HCT116 (cell line): ENCODE measurements around the gene PXMP4. TPM values are rescaled to one million over a fixed set of nuclear protein-coding genes. Genes with fewer than 3 reads are reported as not detected.

Experiments used
- ATAC-seq: fragments of 200-7000 bp; cut with Tn5 transposase; 2 replicates; pipeline ENCODE4 v1.9.1; 2020; ENCODE audit warnings: mild to moderate bottlenecking, moderate library complexity
- BruUV-seq: library from RNA; stranded (reverse); fragments of 400-500 nt; replicated peaks from 2 replicates; lab custom pipeline; 2021; lab: Mats Ljungman, UMichigan
- CTCF ChIA-PET: fragments of 300-600 bp; sonication (Branson Sonifier 250); formaldehyde crosslinking; loops from one replicate; lab custom pipeline; 2021; ENCODE audit warnings: antibody characterized with exemption; lab: Charles Lee
- POLR2A ChIA-PET: fragments of 300-600, 350-600 bp; sonication (Branson Sonifier 250); formaldehyde crosslinking; loops from one replicate; lab custom pipeline; 2021; ENCODE audit warnings: antibody characterized with exemption; lab: Charles Lee
- RAD21 ChIA-PET, 2 experiments: fragments of 300-600 bp; sonication (Branson Sonifier 250); formaldehyde crosslinking; loops; one replicate each; lab custom pipeline; 2023; ENCODE audit warnings: low total read pairs in 2 of 2; ENCODE audit not compliant: uncharacterized antibody in 2 of 2, unreplicated experiment in 2 of 2, low non-redundant PET in 1 of 2; lab: Charles Lee
- DNase-seq: peaks from one replicate; pipeline ENCODE4 v3.0.0-alpha.2; 2010; ENCODE audit warnings: low read depth, low spot score
- H2AFZ ChIP-seq: fragments of 200-600 bp; shearing (Covaris generic), sonication (generic); 2 replicates; pipeline ENCODE4 v1.6.1; 2017; ENCODE audit warnings: low read depth, mixed run types, mixed read lengths, antibody characterized with exemption, low read length; ENCODE audit not compliant: poor library complexity, severe bottlenecking
- H3K27ac ChIP-seq: 2 replicates; pipeline ENCODE4 v1.5.1; 2012; ENCODE audit warnings: low read depth, low read length
- H3K27me3 ChIP-seq: fragments of 200-600 bp; sonication (generic); 2 replicates; pipeline ENCODE4 v1.6.1; 2016; ENCODE audit warnings: mixed run types, low read length, mixed read lengths; ENCODE audit not compliant: insufficient read depth
- H3K36me3 ChIP-seq, 2 experiments: fragments of 200-500 bp in 1 of 2; fragments of 200-600 bp in 1 of 2; sonication (Bioruptor generic) in 1 of 2; sonication (generic) in 1 of 2; 2 replicates each; pipeline versions ENCODE4 v1.5.1 to v1.6.1; 2014 to 2016; ENCODE audit warnings: low read length in 2 of 2, inconsistent platforms in 1 of 2, mixed read lengths in 1 of 2, mixed run types in 1 of 2; ENCODE audit not compliant: insufficient read depth in 2 of 2, control insufficient read depth in 1 of 2
- H3K4me1 ChIP-seq, 2 experiments: fragments of 200-600 bp in 1 of 2; sonication (generic) in 1 of 2; 2 replicates each; pipeline versions ENCODE4 v1.5.1 to v1.6.1; 2012 to 2017; ENCODE audit warnings: low read length in 2 of 2, inconsistent platforms in 1 of 2, mild to moderate bottlenecking in 1 of 2, mixed read lengths in 1 of 2, mixed run types in 1 of 2, moderate library complexity in 1 of 2; ENCODE audit not compliant: insufficient read depth in 2 of 2, control insufficient read depth in 1 of 2
- H3K4me2 ChIP-seq: fragments of 200-600 bp; sonication (generic); 2 replicates; pipeline ENCODE4 v1.6.1; 2017; ENCODE audit warnings: mixed run types, low read length, mixed read lengths
- H3K4me3 ChIP-seq, 2 experiments: fragments of 200-600 bp in 1 of 2; sonication (generic) in 1 of 2; replicated peaks in 1 of 2; 2 replicates each; pipeline ENCODE4 v1.5.1; 2011 to 2016; ENCODE audit warnings: low read length in 2 of 2, control low read depth in 1 of 2, low read depth in 1 of 2, mild to moderate bottlenecking in 1 of 2, mixed read lengths in 1 of 2, mixed run types in 1 of 2
- H3K79me2 ChIP-seq: fragments of 200-600 bp; sonication (generic); 2 replicates; pipeline ENCODE4 v1.6.1; 2017; ENCODE audit warnings: mild to moderate bottlenecking, mixed run types, low read length, moderate library complexity, mixed read lengths; ENCODE audit not compliant: insufficient read depth
- H3K9ac ChIP-seq: fragments of 200-600 bp; sonication (generic); 2 replicates; pipeline ENCODE4 v1.6.1; 2016; ENCODE audit warnings: low read length, mixed read lengths
- H3K9me2 ChIP-seq: fragments of 200-600 bp; sonication (generic), shearing (Covaris generic); 2 replicates; pipeline ENCODE4 v1.6.1; 2017; ENCODE audit warnings: mixed run types, mild to moderate bottlenecking, moderate library complexity; ENCODE audit not compliant: insufficient read depth
- H3K9me3 ChIP-seq, 2 experiments: fragments of 200-500 bp in 1 of 2; fragments of 200-600 bp in 1 of 2; sonication (Bioruptor generic) in 1 of 2; sonication (generic) in 1 of 2; 2 replicates each; pipeline ENCODE4 v1.6.1; 2014 to 2017; ENCODE audit warnings: low read length in 2 of 2, mixed read lengths in 2 of 2, inconsistent platforms in 1 of 2, low read depth in 1 of 2, mild to moderate bottlenecking in 1 of 2, mixed run types in 1 of 2, moderate library complexity in 1 of 2; ENCODE audit not compliant: control insufficient read depth in 1 of 2, insufficient read depth in 1 of 2
- H4K20me1 ChIP-seq: fragments of 200-600 bp; sonication (generic), shearing (Covaris generic); 2 replicates; pipeline ENCODE4 v1.6.1; 2017; ENCODE audit warnings: mixed run types, mild to moderate bottlenecking, moderate library complexity; ENCODE audit not compliant: insufficient read depth
- CBX3 ChIP-seq: IDR thresholded peaks from 2 replicates; pipeline ENCODE4 v1.6.1; 2012; ENCODE audit warnings: low read depth
- CEBPB ChIP-seq: IDR thresholded peaks from 2 replicates; pipeline ENCODE4 v1.6.1; 2012; ENCODE audit warnings: low read depth
- EGR1 ChIP-seq: IDR thresholded peaks from 2 replicates; pipeline ENCODE4 v1.6.1; 2012; ENCODE audit warnings: low read depth
- EZH2 ChIP-seq: fragments of 200-600 bp; sonication (generic); IDR thresholded peaks from 2 replicates; pipeline ENCODE4 v1.6.1; 2017; ENCODE audit warnings: antibody characterized with exemption, mixed run types
- FOSL1 ChIP-seq: IDR thresholded peaks from 2 replicates; pipeline ENCODE4 v1.6.1; 2012; ENCODE audit warnings: low read depth
- JUND ChIP-seq: IDR thresholded peaks from 2 replicates; pipeline ENCODE4 v1.6.1; 2012
- POLR2AphosphoS5 ChIP-seq: IDR thresholded peaks from 2 replicates; pipeline ENCODE4 v1.6.1; 2011; ENCODE audit warnings: mild to moderate bottlenecking, low read depth, low read length, moderate library complexity
- RAD21 ChIP-seq: IDR thresholded peaks from 2 replicates; pipeline ENCODE4 v1.6.1; 2012; ENCODE audit warnings: low read depth, mild to moderate bottlenecking
- SIN3A ChIP-seq: IDR thresholded peaks from 2 replicates; pipeline ENCODE4 v1.6.1; 2012; ENCODE audit warnings: low read depth
- SRF ChIP-seq: IDR thresholded peaks from 2 replicates; pipeline ENCODE4 v1.6.1; 2012; ENCODE audit warnings: low read depth
- TCF7L2 ChIP-seq: IDR thresholded peaks from 2 replicates; pipeline ENCODE4 v1.7.0; 2011; ENCODE audit warnings: borderline replicate concordance, inconsistent platforms; ENCODE audit not compliant: insufficient read depth, insufficient read length; ENCODE audit errors: extremely low read depth
- YY1 ChIP-seq: IDR thresholded peaks from 2 replicates; pipeline ENCODE4 v1.6.1; 2011; ENCODE audit warnings: low read length, low read depth, moderate library complexity, mild to moderate bottlenecking; ENCODE audit not compliant: insufficient replicate concordance; ENCODE audit errors: extremely low read depth
- ZFX ChIP-seq: fragments of 450-650 bp; IDR thresholded peaks from 2 replicates; pipeline ENCODE4 v1.6.1; 2017
- ZNF274 ChIP-seq: fragments of 200-500 bp; sonication (Bioruptor generic); IDR thresholded peaks from 2 replicates; pipeline ENCODE4 v1.6.1; 2014; ENCODE audit warnings: mild to moderate bottlenecking, low read depth, low read length, inconsistent platforms
- intact Hi-C: fragments of 100-400 bp; cut with micrococcal nuclease; formaldehyde crosslinking; loops from 2 replicates; pipeline ENCODE4 v1.10.0; 2022
- total RNA-seq: library from RNA; stranded (reverse); gene quantifications from one replicate; pipeline ENCODE4 v1.2.1, GENCODE V29; 2021; ENCODE audit not compliant: unreplicated experiment
- TF ChIP-seq, protein P1 (sequence below): IDR thresholded peaks from 2 replicates; pipeline ENCODE4 v1.6.1; 2011; ENCODE audit warnings: mild to moderate bottlenecking, low read length, moderate library complexity; ENCODE audit not compliant: insufficient replicate concordance; ENCODE audit errors: extremely low read depth
- TF ChIP-seq, protein P2 (sequence below), 3 experiments: fragments of 200-600 bp in 1 of 3; sonication (generic) in 1 of 3; IDR thresholded peaks in 2 of 3; conservative IDR thresholded peaks in 1 of 3; 2 replicates each; pipeline ENCODE4 v1.5.1; 2012 to 2017; ENCODE audit warnings: low read depth in 2 of 3, low read length in 2 of 3, antibody characterized with exemption in 1 of 3, borderline replicate concordance in 1 of 3, control low read depth in 1 of 3, mild to moderate bottlenecking in 1 of 3, mixed read lengths in 1 of 3, mixed run types in 1 of 3, moderate library complexity in 1 of 3; ENCODE audit not compliant: insufficient read depth in 1 of 3
- TF ChIP-seq, protein P3 (sequence below): IDR thresholded peaks from 2 replicates; pipeline ENCODE4 v1.6.1; 2012

Gene PXMP4
- total RNA-seq, 1 experiment from 2014 or later: 9.6 TPM

DNA sequence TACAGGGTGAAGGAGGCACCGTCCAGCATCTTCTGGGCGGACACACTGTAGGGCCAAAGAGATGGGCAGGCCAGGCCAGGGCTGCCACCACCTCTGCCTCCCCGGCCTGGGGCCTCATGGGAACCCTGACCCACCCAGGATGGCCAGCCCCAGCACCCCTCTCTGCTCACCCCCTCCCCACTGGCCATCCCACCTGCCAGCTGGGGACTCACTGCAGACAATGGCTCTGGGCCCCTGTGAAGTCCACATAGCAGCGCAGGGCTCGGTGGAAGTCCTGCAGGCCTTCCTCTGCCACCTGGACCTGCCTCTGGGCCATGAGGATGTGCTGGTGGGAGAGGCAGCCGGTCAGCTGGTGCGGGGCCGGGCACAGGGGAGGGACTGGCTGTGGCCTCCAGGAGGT lies 61.6 kb downstream of the PXMP4 start:
- RAD21 ChIA-PET: no interaction called here

DNA sequence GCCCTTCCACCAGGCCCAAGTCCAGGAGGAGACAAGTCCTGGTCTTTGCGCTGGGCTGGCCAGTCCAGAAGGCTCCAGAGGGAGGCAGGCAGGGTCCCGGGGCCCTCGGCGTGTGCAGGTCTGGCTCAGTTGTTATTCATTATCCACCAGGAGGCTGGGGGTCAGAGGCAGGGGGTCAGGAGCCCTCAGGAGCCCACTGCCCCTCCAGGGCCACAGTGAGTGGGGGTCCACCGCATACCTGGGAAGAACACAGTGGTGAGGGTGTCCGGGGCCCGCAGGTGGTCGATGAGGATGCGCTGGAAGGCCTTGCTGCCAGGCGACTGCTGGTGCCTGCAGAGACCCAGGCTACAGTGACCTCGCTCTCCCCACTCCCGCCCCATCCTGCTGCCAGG lies 62.4 kb downstream of the PXMP4 start:
- no peaks in the 10 kb centered on the region for H3K9me2 ChIP-seq
- peaks cover 0 to 14% of the 10 kb centered on the region in 2 experiments; a peak in 2 of 4 replicates for H3K4me1 ChIP-seq
- H4K20me1 ChIP-seq: no peaks in the 10 kb centered on the region
- no peaks in the 10 kb centered on the region for H3K27me3 ChIP-seq
- BruUV-seq: no TSS peak
- DNase-seq (no peak), ATAC-seq (no peak)
- ChIA-PET RAD21 (no interaction called here), CTCF (no interaction called here), POLR2A (no interaction called here)
- H2AFZ ChIP-seq: no peak overlapping the region
- H3K9ac ChIP-seq: no peak overlapping the region
- H3K27ac ChIP-seq: no peak overlapping the region
- H3K79me2 ChIP-seq: peaks cover 5% of the 10 kb centered on the region; the same call in 1 of the 2 replicates
- H3K4me3 ChIP-seq: no peak overlapping the region
- intact Hi-C loops: loop anchor here (10.0 kb wide), 1 partner anchor 467 kb away; no protein-coding TSS in a partner anchor
- no peaks in the 10 kb centered on the region for H3K9me3 ChIP-seq
- H3K36me3 ChIP-seq: peaks cover 0 to 3% of the 10 kb centered on the region in 2 experiments; a peak in 1 of 4 replicates
- H3K4me2 ChIP-seq: no peak overlapping the region
- no peak for TF ChIP-seq FOSL1
- TF ChIP-seq YY1: no peak
- TF ChIP-seq, protein P1, sequence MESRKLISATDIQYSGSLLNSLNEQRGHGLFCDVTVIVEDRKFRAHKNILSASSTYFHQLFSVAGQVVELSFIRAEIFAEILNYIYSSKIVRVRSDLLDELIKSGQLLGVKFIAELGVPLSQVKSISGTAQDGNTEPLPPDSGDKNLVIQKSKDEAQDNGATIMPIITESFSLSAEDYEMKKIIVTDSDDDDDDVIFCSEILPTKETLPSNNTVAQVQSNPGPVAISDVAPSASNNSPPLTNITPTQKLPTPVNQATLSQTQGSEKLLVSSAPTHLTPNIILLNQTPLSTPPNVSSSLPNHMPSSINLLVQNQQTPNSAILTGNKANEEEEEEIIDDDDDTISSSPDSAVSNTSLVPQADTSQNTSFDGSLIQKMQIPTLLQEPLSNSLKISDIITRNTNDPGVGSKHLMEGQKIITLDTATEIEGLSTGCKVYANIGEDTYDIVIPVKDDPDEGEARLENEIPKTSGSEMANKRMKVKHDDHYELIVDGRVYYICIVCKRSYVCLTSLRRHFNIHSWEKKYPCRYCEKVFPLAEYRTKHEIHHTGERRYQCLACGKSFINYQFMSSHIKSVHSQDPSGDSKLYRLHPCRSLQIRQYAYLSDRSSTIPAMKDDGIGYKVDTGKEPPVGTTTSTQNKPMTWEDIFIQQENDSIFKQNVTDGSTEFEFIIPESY: no peak
- TF ChIP-seq JUND: no peak
- no peak for TF ChIP-seq ZNF274
- TF ChIP-seq, protein P2, sequence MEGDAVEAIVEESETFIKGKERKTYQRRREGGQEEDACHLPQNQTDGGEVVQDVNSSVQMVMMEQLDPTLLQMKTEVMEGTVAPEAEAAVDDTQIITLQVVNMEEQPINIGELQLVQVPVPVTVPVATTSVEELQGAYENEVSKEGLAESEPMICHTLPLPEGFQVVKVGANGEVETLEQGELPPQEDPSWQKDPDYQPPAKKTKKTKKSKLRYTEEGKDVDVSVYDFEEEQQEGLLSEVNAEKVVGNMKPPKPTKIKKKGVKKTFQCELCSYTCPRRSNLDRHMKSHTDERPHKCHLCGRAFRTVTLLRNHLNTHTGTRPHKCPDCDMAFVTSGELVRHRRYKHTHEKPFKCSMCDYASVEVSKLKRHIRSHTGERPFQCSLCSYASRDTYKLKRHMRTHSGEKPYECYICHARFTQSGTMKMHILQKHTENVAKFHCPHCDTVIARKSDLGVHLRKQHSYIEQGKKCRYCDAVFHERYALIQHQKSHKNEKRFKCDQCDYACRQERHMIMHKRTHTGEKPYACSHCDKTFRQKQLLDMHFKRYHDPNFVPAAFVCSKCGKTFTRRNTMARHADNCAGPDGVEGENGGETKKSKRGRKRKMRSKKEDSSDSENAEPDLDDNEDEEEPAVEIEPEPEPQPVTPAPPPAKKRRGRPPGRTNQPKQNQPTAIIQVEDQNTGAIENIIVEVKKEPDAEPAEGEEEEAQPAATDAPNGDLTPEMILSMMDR (IDR thresholded peaks at IDR 0.05 in 2 of 3, conservative IDR thresholded peaks at IDR 0.05 in 1 of 3; ENCODE audit: borderline replicate concordance in 1 of 3, insufficient read depth in 1 of 3, low read depth in 2 of 3, low read length in 2 of 3): no peak
- no peak for TF ChIP-seq CBX3
- no peak for TF ChIP-seq EGR1
- TF ChIP-seq EZH2: no peak
- TF ChIP-seq SIN3A: no peak
- TF ChIP-seq POLR2AphosphoS5: no peak

More for the DNA sequence above, 61.6 kb downstream of the PXMP4 start:
- H3K9me2 ChIP-seq: no peaks in the 10 kb centered on the region
- H3K36me3 ChIP-seq: peaks cover 0 to 3% of the 10 kb centered on the region in 2 experiments; a peak in 1 of 4 replicates
- peaks cover 6% of the 10 kb centered on the region; the same call in 1 of the 2 replicates for H3K79me2 ChIP-seq
- DNase-seq (no peak), ATAC-seq (no peak)
- no peak overlapping the region for H3K4me2 ChIP-seq
- H3K27ac ChIP-seq: no peak overlapping the region
- no peaks in the 10 kb centered on the region for H3K9me3 ChIP-seq
- BruUV-seq: no TSS peak
- peaks cover 0 to 20% of the 10 kb centered on the region in 2 experiments; a peak in 2 of 4 replicates for H3K4me1 ChIP-seq
- no peak overlapping the region for H3K9ac ChIP-seq
- CTCF ChIA-PET: no interaction called here
- TF ChIP-seq TCF7L2 (no peak), ZFX (no peak), RAD21 (no peak), SIN3A (no peak), CEBPB (no peak), CBX3 (no peak), POLR2AphosphoS5 (no peak), EGR1 (no peak), SRF (no peak)
- TF ChIP-seq, protein P3, sequence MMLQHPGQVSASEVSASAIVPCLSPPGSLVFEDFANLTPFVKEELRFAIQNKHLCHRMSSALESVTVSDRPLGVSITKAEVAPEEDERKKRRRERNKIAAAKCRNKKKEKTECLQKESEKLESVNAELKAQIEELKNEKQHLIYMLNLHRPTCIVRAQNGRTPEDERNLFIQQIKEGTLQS: no peak
- POLR2A ChIA-PET: no interaction called here
- H3K27me3 ChIP-seq: no peaks in the 10 kb centered on the region
- no peak overlapping the region for H3K4me3 ChIP-seq
- no peaks in the 10 kb centered on the region for H4K20me1 ChIP-seq
- intact Hi-C loops: loop anchor here (10.0 kb wide), 1 partner anchor 466 kb away; no protein-coding TSS in a partner anchor
- H2AFZ ChIP-seq: no peak overlapping the region
